Fibroblast of skin of back (primary cell): ENCODE data around the gene CCDC102B.
"Not testable (repeated sequence)": the region's sequence is repeated elsewhere in the genome, so short reads cannot be mapped to it uniquely, and the experiment has no call there.

Source experiments
- DNase-seq: peaks from one replicate; pipeline ENCODE4 v3.0.0-alpha.2; 2013

The CCDC102B gene

GRCh38 chr18:68983126-68983525 lies 185.2 kb downstream of the CCDC102B start:
- DNase-seq: no peak

GRCh38 chr18:68984342-68984741 lies 186.5 kb downstream of the CCDC102B start:
- peak; percentile 43 for DNase-seq

GRCh38 chr18:68985172-68985820 lies 187.4 kb downstream of the CCDC102B start:
- no peak for DNase-seq

GRCh38 chr18:68991286-68991685 lies 193.4 kb downstream of the CCDC102B start:
- DNase-seq: peak; percentile 59

GRCh38 chr18:68992719-68993482 lies 195.0 kb downstream of the CCDC102B start:
- no peak for DNase-seq

GRCh38 chr18:68995675-68996074 lies 197.8 kb downstream of the CCDC102B start:
- no peak for DNase-seq

GRCh38 chr18:68997845-68998244 lies 200.0 kb downstream of the CCDC102B start:
- DNase-seq: no peak

GRCh38 chr18:69000366-69000765 lies 202.5 kb downstream of the CCDC102B start:
- peak; percentile 17 for DNase-seq

- DNase-seq: no peak
Measured at GRCh38 chr18:69002233-69002632, 204.4 kb downstream of the CCDC102B start.

- not testable (repeated sequence) for DNase-seq
Measured at GRCh38 chr18:69006212-69006611, 208.3 kb downstream of the CCDC102B start.

GRCh38 chr18:69008538-69008937 lies 210.7 kb downstream of the CCDC102B start:
- no peak for DNase-seq

GRCh38 chr18:69021211-69021805 lies 223.4 kb downstream of the CCDC102B start:
- no peak for DNase-seq

GRCh38 chr18:69022426-69022825 lies 224.5 kb downstream of the CCDC102B start:
- no peak for DNase-seq

- DNase-seq: no peak
Measured at GRCh38 chr18:69031571-69031970, 233.7 kb downstream of the CCDC102B start.

GRCh38 chr18:69032009-69032408 lies 234.1 kb downstream of the CCDC102B start:
- DNase-seq: no peak

GRCh38 chr18:69035756-69036155 lies 237.9 kb downstream of the CCDC102B start:
- no peak for DNase-seq

GRCh38 chr18:69044215-69044614 lies 246.3 kb downstream of the CCDC102B start:
- no peak for DNase-seq

GRCh38 chr18:69064063-69064462 lies 266.2 kb downstream of the CCDC102B start:
- DNase-seq: no peak

- no peak for DNase-seq
Measured at GRCh38 chr18:69067048-69067447, 269.2 kb downstream of the CCDC102B start.

GRCh38 chr18:69071680-69072079 lies 273.8 kb downstream of the CCDC102B start:
- DNase-seq: no peak

GRCh38 chr18:69081846-69082245 lies 284.0 kb downstream of the CCDC102B start:
- DNase-seq: no peak

- DNase-seq: no peak
Measured at GRCh38 chr18:69082499-69082898, 284.6 kb downstream of the CCDC102B start.

GRCh38 chr18:69085951-69086350 lies 288.1 kb downstream of the CCDC102B start:
- DNase-seq: no peak

- no peak for DNase-seq
Measured at GRCh38 chr18:69088973-69089372, 291.1 kb downstream of the CCDC102B start.
